Gastroesophageal sphincter (tissue), 3 donors: ENCODE data around the gene SHISAL1.
"Not testable (repeated sequence)": the region's sequence is repeated elsewhere in the genome, so short reads cannot be mapped to it uniquely, and the experiment has no call there.

Experiments used
- EP300 ChIP-seq: sonication (generic); formaldehyde crosslinking; IDR thresholded peaks from one replicate; pipeline ENCODE4 v1.6.1; 2017; ENCODE audit warnings: antibody characterized with exemption, mild to moderate bottlenecking
- POLR2A ChIP-seq, 2 donors: fragments of 450-650 bp; IDR thresholded peaks; one replicate each; pipeline ENCODE4 v1.6.1; 2017; ENCODE audit warnings: antibody characterized with exemption in 2 of 2, mild to moderate bottlenecking in 2 of 2, moderate library complexity in 1 of 2
- TF ChIP-seq, protein P1 (sequence below), 4 experiments: fragments of 200-600 bp in 2 of 4; fragments of 450-650 bp in 2 of 4; sonication (generic) in 1 of 4; IDR thresholded peaks; one replicate each; pipeline ENCODE4 v1.5.1; 2017 to 2019; ENCODE audit warnings: antibody characterized with exemption in 4 of 4, mild to moderate bottlenecking in 2 of 4, moderate library complexity in 2 of 4

DNA sequence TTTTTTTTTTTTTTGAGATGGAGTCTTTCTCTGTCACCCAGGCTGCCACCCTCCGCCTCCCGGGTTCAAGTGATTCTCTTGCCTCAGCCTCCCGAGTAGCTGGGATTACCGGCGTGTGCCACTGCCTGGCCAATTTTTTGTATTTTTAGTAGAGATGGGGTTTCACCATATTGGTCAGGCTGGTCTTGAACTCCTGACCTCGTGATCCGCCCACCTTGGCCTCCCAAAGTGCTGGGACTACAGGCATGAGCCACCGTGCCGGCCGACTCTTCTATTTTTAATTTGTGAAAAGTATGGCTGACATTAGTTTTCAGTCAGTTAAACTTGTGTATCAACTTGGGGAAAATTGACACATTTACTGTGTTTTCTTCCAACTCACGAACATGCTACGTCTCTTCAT is 78.4 kb downstream of the SHISAL1 start:
- TF ChIP-seq, protein P1, sequence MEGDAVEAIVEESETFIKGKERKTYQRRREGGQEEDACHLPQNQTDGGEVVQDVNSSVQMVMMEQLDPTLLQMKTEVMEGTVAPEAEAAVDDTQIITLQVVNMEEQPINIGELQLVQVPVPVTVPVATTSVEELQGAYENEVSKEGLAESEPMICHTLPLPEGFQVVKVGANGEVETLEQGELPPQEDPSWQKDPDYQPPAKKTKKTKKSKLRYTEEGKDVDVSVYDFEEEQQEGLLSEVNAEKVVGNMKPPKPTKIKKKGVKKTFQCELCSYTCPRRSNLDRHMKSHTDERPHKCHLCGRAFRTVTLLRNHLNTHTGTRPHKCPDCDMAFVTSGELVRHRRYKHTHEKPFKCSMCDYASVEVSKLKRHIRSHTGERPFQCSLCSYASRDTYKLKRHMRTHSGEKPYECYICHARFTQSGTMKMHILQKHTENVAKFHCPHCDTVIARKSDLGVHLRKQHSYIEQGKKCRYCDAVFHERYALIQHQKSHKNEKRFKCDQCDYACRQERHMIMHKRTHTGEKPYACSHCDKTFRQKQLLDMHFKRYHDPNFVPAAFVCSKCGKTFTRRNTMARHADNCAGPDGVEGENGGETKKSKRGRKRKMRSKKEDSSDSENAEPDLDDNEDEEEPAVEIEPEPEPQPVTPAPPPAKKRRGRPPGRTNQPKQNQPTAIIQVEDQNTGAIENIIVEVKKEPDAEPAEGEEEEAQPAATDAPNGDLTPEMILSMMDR (IDR thresholded peaks at IDR 0.05): not testable (repeated sequence)
- not testable (repeated sequence) for TF ChIP-seq EP300; POLR2A (IDR thresholded peaks at IDR 0.05)
